OCI-LY1 (cell line): ENCODE measurements around the gene DACH1.

Experiments used
- H2AFZ ChIP-seq: fragments of 200-600 bp; sonication (generic), shearing (Covaris generic); 2 replicates; pipeline ENCODE4 v1.6.0; 2014; ENCODE audit warnings: antibody characterized with exemption, mild to moderate bottlenecking, low read length
- H3F3A ChIP-seq: fragments of 200-600 bp; sonication (generic), shearing (Covaris generic); 2 replicates; pipeline ENCODE4 v1.6.0; 2014; ENCODE audit warnings: mild to moderate bottlenecking, antibody characterized with exemption, low read length, moderate library complexity; ENCODE audit not compliant: insufficient read depth
- H3K27ac ChIP-seq: fragments of 200-600 bp; sonication (generic); 2 replicates; pipeline ENCODE4 v1.5.1; 2014; ENCODE audit warnings: low read length, mixed run types, mild to moderate bottlenecking, low read depth; ENCODE audit not compliant: poor library complexity, severe bottlenecking
- H3K27me3 ChIP-seq: fragments of 200-600 bp; sonication (generic); 2 replicates; pipeline ENCODE4 v1.6.0; 2014; ENCODE audit warnings: antibody characterized with exemption, mild to moderate bottlenecking, low read length, moderate library complexity; ENCODE audit not compliant: insufficient read depth
- H3K36me3 ChIP-seq: fragments of 200-600 bp; sonication (generic); 2 replicates; pipeline ENCODE4 v1.6.1; 2014; ENCODE audit warnings: mild to moderate bottlenecking, antibody characterized with exemption, low read length, moderate library complexity, mixed read lengths; ENCODE audit not compliant: insufficient read depth
- H3K4me1 ChIP-seq: fragments of 200-600 bp; sonication (generic); 2 replicates; pipeline ENCODE4 v1.5.1; 2014; ENCODE audit warnings: mild to moderate bottlenecking, low read length, moderate library complexity; ENCODE audit not compliant: insufficient read depth, severe bottlenecking
- H3K4me2 ChIP-seq: fragments of 200-600 bp; sonication (generic), shearing (Covaris generic); 2 replicates; pipeline ENCODE4 v1.6.1; 2014; ENCODE audit warnings: low read length
- H3K4me3 ChIP-seq: fragments of 200-600 bp; sonication (generic); 2 replicates; pipeline ENCODE4 v1.5.1; 2014; ENCODE audit warnings: low read length, low read depth, mild to moderate bottlenecking, mixed read lengths; ENCODE audit not compliant: poor library complexity, severe bottlenecking
- H3K79me2 ChIP-seq: fragments of 200-600 bp; shearing (Covaris generic); 2 replicates; pipeline ENCODE4 v1.6.1; 2016; ENCODE audit warnings: mixed run types, low read length, mixed read lengths; ENCODE audit not compliant: insufficient read depth
- H3K9ac ChIP-seq: fragments of 200-600 bp; sonication (generic), shearing (Covaris generic); 2 replicates; pipeline ENCODE4 v1.6.1; 2014; ENCODE audit warnings: mild to moderate bottlenecking, low read length, mixed read lengths
- H3K9me2 ChIP-seq: fragments of 200-600 bp; sonication (generic), shearing (Covaris generic); 2 replicates; pipeline ENCODE4 v1.6.1; 2014; ENCODE audit warnings: low read depth, mild to moderate bottlenecking, low read length, mixed read lengths
- H3K9me3 ChIP-seq: fragments of 200-600 bp; shearing (Covaris generic); 2 replicates; pipeline ENCODE4 v1.6.1; 2014; ENCODE audit warnings: low read length, mixed read lengths
- H4K20me1 ChIP-seq: fragments of 200-600 bp; sonication (generic), shearing (Covaris generic); 2 replicates; pipeline ENCODE4 v1.6.0; 2016; ENCODE audit warnings: mild to moderate bottlenecking, low read length; ENCODE audit not compliant: insufficient read depth
- EZH2 ChIP-seq: fragments of 200-600 bp; sonication (generic), shearing (Covaris generic); IDR thresholded peaks from 2 replicates; pipeline ENCODE4 v1.8.0; 2017; ENCODE audit warnings: borderline replicate concordance, mixed run types, mild to moderate bottlenecking, antibody characterized with exemption, low read length, moderate library complexity, mixed read lengths
- TF ChIP-seq, protein P1 (sequence below): fragments of 200-600 bp; sonication (generic), shearing (Covaris generic); IDR thresholded peaks from 2 replicates; pipeline ENCODE4 v1.5.1; 2017; ENCODE audit warnings: mild to moderate bottlenecking, antibody characterized with exemption, low read length, moderate library complexity, mixed read lengths

The DACH1 gene

DNA sequence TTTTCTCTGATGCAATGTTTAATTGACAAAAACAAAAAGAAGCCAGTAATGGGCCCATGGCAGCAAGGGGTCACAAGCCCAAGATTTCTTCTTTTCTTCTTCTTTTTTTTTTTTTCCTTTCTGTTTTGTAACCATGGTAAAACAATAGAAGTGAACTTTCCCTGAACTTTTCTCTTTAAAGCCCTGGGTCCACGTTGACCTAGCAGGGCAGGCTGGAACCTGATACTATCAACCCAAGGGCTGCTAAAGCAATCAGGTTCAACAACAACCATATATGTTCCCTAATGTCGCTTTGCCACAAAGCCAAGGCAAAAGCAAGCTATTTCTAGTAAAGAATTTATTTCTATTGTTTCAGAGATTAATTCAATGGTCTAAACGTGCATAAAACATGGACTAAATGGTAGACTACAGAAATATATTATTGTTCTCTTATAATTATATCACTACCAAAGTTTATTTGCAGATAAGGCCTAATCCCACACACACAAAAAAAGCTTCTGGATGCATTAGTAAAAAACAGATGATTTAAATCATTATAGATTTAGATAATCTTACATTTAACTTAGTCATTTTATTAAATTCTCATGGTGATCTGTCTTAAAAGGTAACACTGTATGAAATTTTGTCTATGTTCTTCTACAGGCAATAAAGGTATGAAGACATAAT lies 153.9 kb downstream of the DACH1 start:
- TF ChIP-seq, protein P1, sequence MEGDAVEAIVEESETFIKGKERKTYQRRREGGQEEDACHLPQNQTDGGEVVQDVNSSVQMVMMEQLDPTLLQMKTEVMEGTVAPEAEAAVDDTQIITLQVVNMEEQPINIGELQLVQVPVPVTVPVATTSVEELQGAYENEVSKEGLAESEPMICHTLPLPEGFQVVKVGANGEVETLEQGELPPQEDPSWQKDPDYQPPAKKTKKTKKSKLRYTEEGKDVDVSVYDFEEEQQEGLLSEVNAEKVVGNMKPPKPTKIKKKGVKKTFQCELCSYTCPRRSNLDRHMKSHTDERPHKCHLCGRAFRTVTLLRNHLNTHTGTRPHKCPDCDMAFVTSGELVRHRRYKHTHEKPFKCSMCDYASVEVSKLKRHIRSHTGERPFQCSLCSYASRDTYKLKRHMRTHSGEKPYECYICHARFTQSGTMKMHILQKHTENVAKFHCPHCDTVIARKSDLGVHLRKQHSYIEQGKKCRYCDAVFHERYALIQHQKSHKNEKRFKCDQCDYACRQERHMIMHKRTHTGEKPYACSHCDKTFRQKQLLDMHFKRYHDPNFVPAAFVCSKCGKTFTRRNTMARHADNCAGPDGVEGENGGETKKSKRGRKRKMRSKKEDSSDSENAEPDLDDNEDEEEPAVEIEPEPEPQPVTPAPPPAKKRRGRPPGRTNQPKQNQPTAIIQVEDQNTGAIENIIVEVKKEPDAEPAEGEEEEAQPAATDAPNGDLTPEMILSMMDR = no peak
- no peak for TF ChIP-seq EZH2
- Histone ChIP-seq H3K27me3 (no peaks in the 10 kb centered on the region), H3K27ac (no peak overlapping the region), H3K9me3 (no peaks in the 10 kb centered on the region), H3K36me3 (no peaks in the 10 kb centered on the region), H3K4me2 (no peak overlapping the region), H3K9me2 (no peaks in the 10 kb centered on the region), H3K4me1 (no peaks in the 10 kb centered on the region), H3F3A (no peaks in the 10 kb centered on the region), H3K79me2 (no peaks in the 10 kb centered on the region), H4K20me1 (no peaks in the 10 kb centered on the region), H2AFZ (no peak overlapping the region), H3K9ac (no peak overlapping the region), H3K4me3 (no peak overlapping the region)

DNA sequence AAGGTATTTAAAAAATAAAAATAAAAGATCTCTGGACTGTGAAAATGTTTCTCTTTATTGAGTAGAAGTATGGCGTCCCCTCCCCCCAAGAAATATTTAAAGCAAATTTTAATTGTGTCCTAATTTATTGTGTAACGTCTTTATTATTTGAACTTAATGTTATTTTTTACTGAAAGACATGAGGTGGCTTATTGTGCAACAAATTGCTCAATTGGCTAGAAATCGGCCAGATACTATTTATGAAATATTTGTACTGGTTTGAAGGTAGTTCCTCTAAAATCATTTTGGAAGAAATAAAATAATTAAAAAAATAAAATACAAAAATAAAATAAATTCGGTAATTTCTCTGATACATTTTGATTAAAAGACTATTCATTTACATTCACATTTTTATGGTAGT lies 162.3 kb downstream of the DACH1 start:
- H3K27me3 ChIP-seq = no peaks in the 10 kb centered on the region
- no peak for TF ChIP-seq EZH2
- TF ChIP-seq, protein P1 = no peak
- H3K9me2 ChIP-seq = no peaks in the 10 kb centered on the region
- no peaks in the 10 kb centered on the region for H3K4me1 ChIP-seq
- H3K9ac ChIP-seq = no peak overlapping the region
- no peaks in the 10 kb centered on the region for H4K20me1 ChIP-seq
- H3K36me3 ChIP-seq = no peaks in the 10 kb centered on the region
- H3K4me3 ChIP-seq = no peak overlapping the region
- no peak overlapping the region for H3K27ac ChIP-seq
- H3K79me2 ChIP-seq = no peaks in the 10 kb centered on the region
- no peaks in the 10 kb centered on the region for H3K9me3 ChIP-seq
- H3K4me2 ChIP-seq = no peak overlapping the region
- H2AFZ ChIP-seq = no peak overlapping the region
- no peaks in the 10 kb centered on the region for H3F3A ChIP-seq

DNA sequence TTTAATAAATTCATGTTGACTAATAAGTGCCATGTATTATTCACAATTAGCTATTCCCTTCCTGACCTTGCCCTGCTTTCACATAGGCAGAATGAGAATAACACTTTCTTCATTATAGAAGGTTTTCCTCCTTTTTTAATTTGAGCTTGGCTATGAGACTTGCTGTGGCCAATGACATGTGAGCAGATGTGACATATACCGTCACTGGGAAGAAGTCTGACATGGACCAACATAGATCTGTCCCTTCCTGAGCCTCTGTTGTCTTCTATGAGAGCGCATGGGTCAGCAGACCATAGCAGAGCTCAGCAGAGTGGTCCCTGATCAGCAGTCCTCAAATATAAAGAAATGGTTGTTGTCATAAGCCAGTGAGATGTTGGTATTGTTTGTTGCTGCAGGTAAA lies 163.9 kb downstream of the DACH1 start:
- no peaks in the 10 kb centered on the region for H3K36me3 ChIP-seq
- no peaks in the 10 kb centered on the region for H3K4me1 ChIP-seq
- no peak for TF ChIP-seq EZH2
- no peak overlapping the region for H3K4me2 ChIP-seq
- no peaks in the 10 kb centered on the region for H3K9me3 ChIP-seq
- H3K9ac ChIP-seq = no peak overlapping the region
- H4K20me1 ChIP-seq = no peaks in the 10 kb centered on the region
- no peaks in the 10 kb centered on the region for H3F3A ChIP-seq
- no peak overlapping the region for H2AFZ ChIP-seq
- no peaks in the 10 kb centered on the region for H3K9me2 ChIP-seq
- H3K79me2 ChIP-seq = no peaks in the 10 kb centered on the region
- H3K4me3 ChIP-seq = no peak overlapping the region
- no peaks in the 10 kb centered on the region for H3K27me3 ChIP-seq
- no peak overlapping the region for H3K27ac ChIP-seq

DNA sequence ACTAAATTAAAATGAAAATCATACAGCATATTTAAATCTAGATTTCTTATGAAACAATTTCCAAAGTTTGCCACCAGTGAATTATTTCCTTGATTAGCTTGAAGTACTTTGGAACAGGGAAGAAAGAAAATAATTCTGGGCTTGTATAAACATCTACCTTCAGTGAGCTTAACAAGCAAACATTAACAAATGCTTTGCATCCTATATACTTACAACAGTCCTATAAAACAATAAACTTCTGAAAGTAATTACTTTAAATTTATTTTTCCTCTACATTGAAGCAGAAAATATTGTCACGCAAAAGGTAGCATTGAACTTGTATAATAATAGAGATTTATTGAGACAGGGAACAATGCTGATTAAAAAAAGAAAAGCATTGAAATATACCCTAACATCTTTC lies 164.8 kb downstream of the DACH1 start:
- no peaks in the 10 kb centered on the region for H3K27me3 ChIP-seq
- H3K9ac ChIP-seq = no peak overlapping the region
- H3K9me3 ChIP-seq = no peaks in the 10 kb centered on the region
- H4K20me1 ChIP-seq = no peaks in the 10 kb centered on the region
- H3K9me2 ChIP-seq = no peaks in the 10 kb centered on the region
- no peaks in the 10 kb centered on the region for H3K4me1 ChIP-seq
- no peak overlapping the region for H3K4me3 ChIP-seq
- no peak overlapping the region for H3K4me2 ChIP-seq
- H3F3A ChIP-seq = no peaks in the 10 kb centered on the region
- H3K79me2 ChIP-seq = no peaks in the 10 kb centered on the region
- no peak overlapping the region for H3K27ac ChIP-seq
- no peaks in the 10 kb centered on the region for H3K36me3 ChIP-seq
- no peak overlapping the region for H2AFZ ChIP-seq
- TF ChIP-seq, protein P1 = no peak
- TF ChIP-seq EZH2 = no peak
